GM19193 (cell line): ENCODE data around the gene NR2F1-AS1.

Experiments
- POLR2A ChIP-seq: IDR thresholded peaks from 4 replicates; pipeline ENCODE4 v1.6.1; 2011; ENCODE audit not compliant: insufficient read depth, insufficient read length; ENCODE audit errors: extremely low read depth

NR2F1-AS1 gene

GRCh38 chr5:93577854-93578812, 2.9 kb downstream of the NR2F1-AS1 start:
- TF ChIP-seq POLR2A, result no peak

GRCh38 chr5:93576994-93577853, 3.8 kb downstream of the NR2F1-AS1 start:
- no peak for TF ChIP-seq POLR2A

- no peak for TF ChIP-seq POLR2A
Measured at GRCh38 chr5:93575461-93576414, 5.3 kb downstream of the NR2F1-AS1 start.

- TF ChIP-seq POLR2A, result no peak
Measured at GRCh38 chr5:93574491-93575305, 6.3 kb downstream of the NR2F1-AS1 start.

- no peak for TF ChIP-seq POLR2A
Measured at GRCh38 chr5:93573354-93574351, 7.4 kb downstream of the NR2F1-AS1 start.

- TF ChIP-seq POLR2A, result no peak
Measured at GRCh38 chr5:93572608-93573353, 8.2 kb downstream of the NR2F1-AS1 start.

GRCh38 chr5:93572101-93572607, 8.9 kb downstream of the NR2F1-AS1 start:
- no peak for TF ChIP-seq POLR2A

- TF ChIP-seq POLR2A, result no peak
Measured at GRCh38 chr5:93571114-93571949, 9.7 kb downstream of the NR2F1-AS1 start.

- TF ChIP-seq POLR2A, result no peak
Measured at GRCh38 chr5:93570294-93571113, 10.5 kb downstream of the NR2F1-AS1 start.
